ENCODE measurements around the gene PIGU. TPM values are rescaled to one million over a fixed set of nuclear protein-coding genes. Genes with fewer than 3 reads are reported as not detected.

Gene PIGU
- total and polyA plus RNA-seq, 2 of the 13 experiments (the other 11 are each of a cell fraction or from before 2014, with no cell fraction given): 45.5 to 231 TPM

- TF ChIP-seq ZNF557 (CRISPR knock-in tag; IDR thresholded peaks at IDR 0.05): no peak
- TF ChIP-seq RXRA (CRISPR knock-in tag; IDR thresholded peaks at IDR 0.05): peak; percentile 92
Observed at GRCh38 chr20:34639755-34640222, 37.1 kb downstream of the PIGU start (continued).

- Histone ChIP-seq H3K4me2 (ENCODE audit: low read depth, low read length) (no peak overlapping the region), H3K9me3 (ENCODE audit: low read length) (no peaks in the 10 kb centered on the region), H3K27me3 (ENCODE audit: control insufficient read depth in 1 of 2, insufficient read depth in 2 of 2, low read length in 2 of 2) (no peaks in the 10 kb centered on the region), H3K36me3 (replicated peaks in 1 of 2; ENCODE audit: control insufficient read depth in 1 of 2, insufficient read depth in 2 of 2, low read length in 2 of 2) (peaks cover 16 to 57% of the 10 kb centered on the region in 2 experiments), H4K20me1 (ENCODE audit: insufficient read depth, low read length) (no peaks in the 10 kb centered on the region), H3K27ac (ENCODE audit: extremely low read length, insufficient read depth, low read length) (no peak overlapping the region), H2AFZ (ENCODE audit: low read length) (no peak overlapping the region), H3K79me2 (ENCODE audit: insufficient read depth, low read length) (no peaks in the 10 kb centered on the region), H3K4me3 (replicated peaks in 1 of 3; ENCODE audit: insufficient read depth in 1 of 3, low read depth in 2 of 3, low read length in 3 of 3) (no peak overlapping the region), H3K9ac (ENCODE audit: insufficient read depth, low read depth, low read length) (no peak overlapping the region), H3K4me1 (ENCODE audit: insufficient read depth, low read length) (peaks cover 57% of the 10 kb centered on the region)
- BruUV-seq (replicated peaks): no TSS peak
- FAIRE-seq (no peak), ATAC-seq (no peak), DNase-seq (ENCODE audit: low spot score) (no peak)
- POLR2A ChIA-PET: interaction anchor here (2.7 kb wide), 1 partner anchor 17 kb away, joined by 18 read pairs; no protein-coding TSS in a partner anchor
- CTCF ChIA-PET (ENCODE audit: low intra/inter-chr PET ratio, low total read pairs): no interaction called here
- intact Hi-C loops (cut with micrococcal nuclease; ENCODE audit: unreplicated experiment) (loop anchor here (5.0 kb wide), 1 partner anchor 69 kb away; no protein-coding TSS in a partner anchor), in situ Hi-C loops (cut with HindIII; ENCODE audit: extremely low pct_ligation_motif_present, low pct_unique_long_range_greater_than_20kb) (no loop called here)
- WGBS (ENCODE audit: low lambda C conversion rate): 88% methylated on average over 3 of the region's 3 CpGs
- no peak for TF ChIP-seq CREB1 (IDR thresholded peaks at IDR 0.05)
- TF ChIP-seq CREB1 (CRISPR knock-in tag; IDR thresholded peaks at IDR 0.05): 0 out of 2 replicates have a peak, but pooled peaks have one; percentile 21
- TF ChIP-seq ATF1 (CRISPR knock-in tag; IDR thresholded peaks at IDR 0.05): no peak
- TF ChIP-seq GZF1 (CRISPR knock-in tag; IDR thresholded peaks at IDR 0.05): no peak
- TF ChIP-seq PRDM10 (CRISPR knock-in tag; IDR thresholded peaks at IDR 0.05; ENCODE audit: low read depth): no peak
- 0 out of 2 replicates have a peak, but pooled peaks have one; percentile 26 for TF ChIP-seq ARNT2 (CRISPR knock-in tag; IDR thresholded peaks at IDR 0.05; ENCODE audit: low read depth)
- TF ChIP-seq USF2 (IDR thresholded peaks at IDR 0.05; ENCODE audit: low read depth, low read length): no peak
- TF ChIP-seq USF2 (CRISPR knock-in tag; IDR thresholded peaks at IDR 0.05; ENCODE audit: borderline replicate concordance): no peak
- no peak for TF ChIP-seq ZMYM3 (CRISPR knock-in tag; IDR thresholded peaks at IDR 0.05)
- TF ChIP-seq NPAS2 (CRISPR knock-in tag; IDR thresholded peaks at IDR 0.05; ENCODE audit: borderline replicate concordance): no peak
- no peak for TF ChIP-seq E2F5 (CRISPR knock-in tag; conservative IDR thresholded peaks at IDR 0.05)
- no peak for TF ChIP-seq HOXA7 (CRISPR knock-in tag; IDR thresholded peaks at IDR 0.05)
- no peak for TF ChIP-seq SSRP1 (CRISPR knock-in tag; IDR thresholded peaks at IDR 0.05)
- TF ChIP-seq SNAPC5 (CRISPR knock-in tag; IDR thresholded peaks at IDR 0.05; ENCODE audit: borderline replicate concordance): no peak
- no peak for TF ChIP-seq ZSCAN31 (CRISPR knock-in tag; IDR thresholded peaks at IDR 0.05; ENCODE audit: low read depth)
- no peak for TF ChIP-seq ZNF343 (CRISPR knock-in tag; IDR thresholded peaks at IDR 0.05)
- TF ChIP-seq ZNF556 (CRISPR knock-in tag; IDR thresholded peaks at IDR 0.05; ENCODE audit: borderline replicate concordance): no peak
Observed at GRCh38 chr20:34638532-34638931, 38.4 kb downstream of the PIGU start.
